PC-3 (cell line): ENCODE measurements around the gene TP53BP1. TPM values are rescaled to one million over a fixed set of nuclear protein-coding genes. Genes with fewer than 3 reads are reported as not detected.

Experiments used
- ATAC-seq: fragments of 200-7000 bp; cut with Tn5 transposase; 2 replicates; pipeline ENCODE4 v1.9.1; 2020; ENCODE audit warnings: mild to moderate bottlenecking, moderate library complexity
- BruUV-seq: library from RNA; stranded (reverse); fragments of 400-500 nt; replicated peaks from 2 replicates; lab custom pipeline; 2021; lab: Mats Ljungman, UMichigan
- CTCF ChIA-PET: fragments of 300-600 bp; sonication (Branson Sonifier 250); formaldehyde crosslinking; loops from one replicate; lab custom pipeline; 2022; ENCODE audit warnings: antibody characterized with exemption; lab: Charles Lee
- POLR2A ChIA-PET: fragments of 300-600 bp; sonication (Branson Sonifier 250); formaldehyde crosslinking; loops from one replicate; lab custom pipeline; 2022; ENCODE audit warnings: antibody characterized with exemption; ENCODE audit not compliant: unreplicated experiment; lab: Charles Lee
- DNase-seq: peaks from one replicate; pipeline ENCODE4 v3.0.0-alpha.2; 2015
- H2AFZ ChIP-seq: fragments of 300-600 bp; sonication (generic); 2 replicates; pipeline ENCODE4 v1.6.0; 2016; ENCODE audit warnings: antibody characterized with exemption, low read length
- H3F3A ChIP-seq: fragments of 300-600 bp; sonication (generic); one replicate; pipeline ENCODE4 v1.6.0; 2017; ENCODE audit warnings: antibody characterized with exemption, low read length, control low read depth, mild to moderate bottlenecking; ENCODE audit not compliant: unreplicated experiment
- H3K27ac ChIP-seq: fragments of 300-600 bp; sonication (generic); 2 replicates; pipeline ENCODE4 v1.5.1; 2016; ENCODE audit warnings: mild to moderate bottlenecking, low read length
- H3K27me3 ChIP-seq: fragments of 300-600 bp; sonication (generic); 2 replicates; pipeline ENCODE4 v1.6.1; 2016; ENCODE audit warnings: low read length, mixed read lengths
- H3K36me3 ChIP-seq: fragments of 300-600 bp; sonication (generic); 2 replicates; pipeline ENCODE4 v1.6.1; 2016; ENCODE audit warnings: low read depth, mixed run types, low read length, mixed read lengths
- H3K4me1 ChIP-seq: fragments of 300-600 bp; sonication (generic); 2 replicates; pipeline ENCODE4 v1.5.1; 2016; ENCODE audit warnings: low read length; ENCODE audit not compliant: insufficient read depth
- H3K4me2 ChIP-seq: fragments of 300-600 bp; sonication (generic); 2 replicates; pipeline ENCODE4 v1.6.0; 2016; ENCODE audit warnings: low read length
- H3K4me3 ChIP-seq: fragments of 300-600 bp; sonication (generic); 2 replicates; pipeline ENCODE4 v1.5.1; 2016; ENCODE audit warnings: mild to moderate bottlenecking, low read length, mixed read lengths
- H3K79me2 ChIP-seq: fragments of 300-600 bp; sonication (generic); 2 replicates; pipeline ENCODE4 v1.6.1; 2017; ENCODE audit warnings: low read length, mixed read lengths
- H3K9ac ChIP-seq: fragments of 300-600 bp; sonication (generic); 2 replicates; pipeline ENCODE4 v1.6.0; 2016; ENCODE audit warnings: mild to moderate bottlenecking, low read length
- H3K9me2 ChIP-seq: fragments of 300-600 bp; sonication (generic); replicated peaks from 2 replicates; pipeline ENCODE4 v1.6.1; 2016; ENCODE audit warnings: mixed run types, low read length, mixed read lengths
- H3K9me3 ChIP-seq: fragments of 300-600 bp; sonication (generic); 2 replicates; pipeline ENCODE4 v1.6.1; 2016; ENCODE audit warnings: low read length, mixed read lengths
- H4K20me1 ChIP-seq: fragments of 300-600 bp; sonication (generic); 2 replicates; pipeline ENCODE4 v1.6.1; 2016; ENCODE audit warnings: low read length, mixed read lengths
- CTCF ChIP-seq: fragments of 300-600 bp; sonication (generic); conservative IDR thresholded peaks from 2 replicates; pipeline ENCODE4 v1.5.1; 2017; ENCODE audit warnings: antibody characterized with exemption, low read depth, mild to moderate bottlenecking, low read length
- EZH2 ChIP-seq: fragments of 300-600 bp; sonication (generic); IDR thresholded peaks from one replicate; pipeline ENCODE4 v1.6.1; 2017; ENCODE audit warnings: antibody characterized with exemption, mild to moderate bottlenecking, low read length; ENCODE audit not compliant: unreplicated experiment
- EZH2phosphoT487 ChIP-seq: fragments of 300-600 bp; sonication (generic); IDR thresholded peaks from 2 replicates; pipeline ENCODE4 v1.6.1; 2018; ENCODE audit warnings: mild to moderate bottlenecking, antibody characterized with exemption, low read length, borderline replicate concordance
- intact Hi-C: fragments of 100-400 bp; cut with micrococcal nuclease; formaldehyde crosslinking; loops from 2 replicates; pipeline ENCODE4 v1.9.0; 2023
- total RNA-seq: library from RNA; depleted of rRNA; stranded (reverse); fragments of >200 nt; gene quantifications from 2 replicates; pipeline ENCODE4 v1.2.3, GENCODE V29; 2014

The TP53BP1 gene
- total RNA-seq, 1 experiment from 2014 or later = 55.7 TPM

- no peak overlapping the region for H3K27ac ChIP-seq
- H4K20me1 ChIP-seq = no peaks in the 10 kb centered on the region
- ATAC-seq (no peak), DNase-seq (no peak)
- no peaks in the 10 kb centered on the region for H3K9me2 ChIP-seq
- CTCF ChIA-PET = no interaction called here
- no peak overlapping the region for H3K4me2 ChIP-seq
- TF ChIP-seq EZH2phosphoT487 (no peak), CTCF (no peak), EZH2 (no peak)
- intact Hi-C loops = no loop called here
- H3K4me1 ChIP-seq = no peaks in the 10 kb centered on the region
- no peaks in the 10 kb centered on the region for H3F3A ChIP-seq
- no peaks in the 10 kb centered on the region for H3K27me3 ChIP-seq
- H3K79me2 ChIP-seq = no peaks in the 10 kb centered on the region
- peaks cover 75% of the 10 kb centered on the region for H3K36me3 ChIP-seq
- H3K9ac ChIP-seq = no peak overlapping the region
- H3K4me3 ChIP-seq = no peak overlapping the region
- BruUV-seq = no TSS peak
- H2AFZ ChIP-seq = no peak overlapping the region
- H3K9me3 ChIP-seq = no peaks in the 10 kb centered on the region
- POLR2A ChIA-PET = no interaction called here
These were observed 84.2 kb downstream of the TP53BP1 start for GRCh38 chr15:43408789-43409188.

- no peak overlapping the region for H2AFZ ChIP-seq
- no peak for TF ChIP-seq CTCF
- TF ChIP-seq EZH2phosphoT487 = no peak
- no peak for TF ChIP-seq EZH2
- H3K36me3 ChIP-seq = peaks cover 69% of the 10 kb centered on the region
- no peaks in the 10 kb centered on the region for H3K79me2 ChIP-seq
- no peaks in the 10 kb centered on the region for H3F3A ChIP-seq
- DNase-seq (no peak), ATAC-seq (no peak)
- no peaks in the 10 kb centered on the region for H3K9me3 ChIP-seq
- POLR2A ChIA-PET = no interaction called here
- H3K9me2 ChIP-seq = no peaks in the 10 kb centered on the region
- no peak overlapping the region for H3K4me3 ChIP-seq
- H4K20me1 ChIP-seq = no peaks in the 10 kb centered on the region
- no peak overlapping the region for H3K9ac ChIP-seq
- BruUV-seq = no TSS peak
- CTCF ChIA-PET = no interaction called here
- H3K4me2 ChIP-seq = no peak overlapping the region
- H3K4me1 ChIP-seq = no peaks in the 10 kb centered on the region
- intact Hi-C loops = no loop called here
- H3K27ac ChIP-seq = no peak overlapping the region
- no peaks in the 10 kb centered on the region for H3K27me3 ChIP-seq
These were observed 86.1 kb downstream of the TP53BP1 start for GRCh38 chr15:43406808-43407207.

GRCh38 chr15:43406189-43406588, 86.8 kb downstream of the TP53BP1 start:
- Histone ChIP-seq H3K27me3 (no peaks in the 10 kb centered on the region), H3K79me2 (no peaks in the 10 kb centered on the region), H2AFZ (no peak overlapping the region), H3K4me1 (no peaks in the 10 kb centered on the region), H4K20me1 (no peaks in the 10 kb centered on the region), H3K9me2 (no peaks in the 10 kb centered on the region), H3K9ac (no peak overlapping the region), H3K4me2 (no peak overlapping the region), H3K36me3 (peaks cover 70% of the 10 kb centered on the region), H3K9me3 (no peaks in the 10 kb centered on the region), H3K27ac (no peak overlapping the region), H3F3A (no peaks in the 10 kb centered on the region), H3K4me3 (no peak overlapping the region)
- DNase-seq = no peak
- ChIA-PET POLR2A (no interaction called here), CTCF (no interaction called here)
- no TSS peak for BruUV-seq
- ATAC-seq = no peak
- intact Hi-C loops = no loop called here
- TF ChIP-seq EZH2phosphoT487 = no peak
- no peak for TF ChIP-seq EZH2
- no peak for TF ChIP-seq CTCF
